GM23248 (cell line): ENCODE measurements around the gene MRFAP1. TPM values are rescaled to one million over a fixed set of nuclear protein-coding genes. Genes with fewer than 3 reads are reported as not detected.

ENCODE experiments used
- DNase-seq: peaks from one replicate; pipeline ENCODE4 v3.0.0-alpha.2; 2015
- H2AFZ ChIP-seq: fragments of 200-600 bp; sonication (generic); 2 replicates; pipeline ENCODE4 v1.6.1; 2016; ENCODE audit warnings: antibody characterized with exemption
- H3F3A ChIP-seq: fragments of 200-600 bp; sonication (generic); 2 replicates; pipeline ENCODE4 v1.6.1; 2016; ENCODE audit warnings: mild to moderate bottlenecking, antibody characterized with exemption, mixed run types; ENCODE audit not compliant: insufficient read depth
- H3K27ac ChIP-seq: fragments of 200-600 bp; sonication (generic); 2 replicates; pipeline ENCODE4 v1.5.1; 2016; ENCODE audit warnings: mild to moderate bottlenecking
- H3K27me3 ChIP-seq: fragments of 200-600 bp; sonication (generic); replicated peaks from 2 replicates; pipeline ENCODE4 v1.6.1; 2016; ENCODE audit warnings: mild to moderate bottlenecking; ENCODE audit not compliant: insufficient read depth
- H3K36me3 ChIP-seq: fragments of 200-600 bp; sonication (generic); 2 replicates; pipeline ENCODE4 v1.6.1; 2016; ENCODE audit warnings: low read depth, mild to moderate bottlenecking
- H3K4me1 ChIP-seq: fragments of 200-600 bp; sonication (generic); 2 replicates; pipeline ENCODE4 v1.6.1; 2016; ENCODE audit warnings: mild to moderate bottlenecking; ENCODE audit not compliant: insufficient read depth
- H3K4me2 ChIP-seq: fragments of 200-600 bp; sonication (generic); one replicate; pipeline ENCODE4 v1.6.1; 2016; ENCODE audit warnings: mild to moderate bottlenecking; ENCODE audit not compliant: unreplicated experiment
- H3K4me3 ChIP-seq: fragments of 200-600 bp; sonication (generic); 2 replicates; pipeline ENCODE4 v1.5.1; 2016; ENCODE audit warnings: mild to moderate bottlenecking
- H3K79me2 ChIP-seq: fragments of 200-600 bp; sonication (generic); 2 replicates; pipeline ENCODE4 v1.6.1; 2016; ENCODE audit warnings: mild to moderate bottlenecking; ENCODE audit not compliant: insufficient read depth
- H3K9ac ChIP-seq: fragments of 200-600 bp; sonication (generic); 2 replicates; pipeline ENCODE4 v1.6.1; 2016; ENCODE audit warnings: mild to moderate bottlenecking
- H3K9me2 ChIP-seq: fragments of 200-600 bp; sonication (generic); 2 replicates; pipeline ENCODE4 v1.6.1; 2016; ENCODE audit warnings: mixed run types, mild to moderate bottlenecking, moderate library complexity; ENCODE audit not compliant: insufficient read depth
- H3K9me3 ChIP-seq: fragments of 200-600 bp; sonication (generic); one replicate; pipeline ENCODE4 v1.6.1; 2017; ENCODE audit warnings: low read depth
- H4K20me1 ChIP-seq: fragments of 200-600 bp; sonication (generic); 2 replicates; pipeline ENCODE4 v1.6.0; 2016; ENCODE audit not compliant: insufficient read depth
- EZH2 ChIP-seq: fragments of 200-600 bp; sonication (generic); IDR thresholded peaks from 2 replicates; pipeline ENCODE4 v1.6.1; 2018; ENCODE audit warnings: antibody characterized with exemption, mild to moderate bottlenecking; ENCODE audit not compliant: insufficient read depth, poor library complexity, severe bottlenecking
- EZH2phosphoT487 ChIP-seq: fragments of 200-600 bp; sonication (generic); IDR thresholded peaks from 2 replicates; pipeline ENCODE4 v1.6.1; 2018; ENCODE audit warnings: antibody characterized with exemption, moderate library complexity, mild to moderate bottlenecking, low read depth; ENCODE audit not compliant: insufficient read depth
- WGBS, 2 experiments: methylation state at CpG; one replicate each; pipeline ENCODE4 v1.1.6; 2015 to 2017; ENCODE audit warnings: low lambda C conversion rate in 2 of 2, low coverage in 1 of 2; ENCODE audit errors: missing lambda C conversion rate in 2 of 2; 5-methylcytosine and 5-hydroxymethylcytosine counted together
- in situ Hi-C: fragments of 300-500 bp; cut with MboI; formaldehyde crosslinking; loops from 2 replicates; pipeline ENCODE4 v1.15.0; 2020
- polyA plus RNA-seq: library from polyadenylated mRNA; unstranded; fragments of >200 nt; fragmentation: Nextera tagmentation; extraction: Ambion mirVana; gene quantifications from 2 replicates; pipeline ENCODE4 v1.2.1, GENCODE V29; 2016
- total RNA-seq: library from RNA; depleted of rRNA; stranded (reverse); fragments of >200 nt; shearing (Covaris generic); gene quantifications from 2 replicates; pipeline ENCODE4 v1.2.3, GENCODE V29; 2014

Gene MRFAP1
- total and polyA plus RNA-seq, 2 experiments from 2014 or later: 108 to 261 TPM

DNA sequence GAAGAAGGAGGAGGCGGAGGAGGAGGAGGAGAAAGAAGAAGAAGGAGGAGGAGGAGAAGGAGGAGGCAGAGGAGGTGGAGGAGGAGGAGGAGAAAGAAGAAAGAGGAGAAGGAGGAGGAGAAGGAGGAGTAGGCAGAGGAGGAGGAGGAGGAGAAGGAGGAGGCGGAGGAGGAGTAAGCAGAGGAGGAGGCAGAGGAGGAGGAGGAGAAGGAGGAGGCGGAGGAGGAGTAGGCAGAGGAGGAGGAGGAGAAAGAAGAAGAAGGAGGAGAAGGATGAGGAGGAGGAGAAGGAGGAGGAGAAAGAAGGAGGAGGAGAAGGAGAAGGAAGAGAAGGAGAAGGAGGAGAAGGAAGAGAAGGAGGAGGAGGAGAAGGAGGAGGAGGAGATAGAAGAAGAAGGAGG is 19.9 kb downstream of the MRFAP1 start:
- in situ Hi-C loops: no loop called here
- 66 to 85% methylated on average over 2 to 3 of the region's 3 CpGs for WGBS, 2 experiments

GRCh38 chr4:6662591-6662990 is 22.1 kb downstream of the MRFAP1 start:
- no peak for TF ChIP-seq EZH2phosphoT487
- TF ChIP-seq EZH2: no peak
- no peaks in the 10 kb centered on the region for H3K27me3 ChIP-seq
- no peaks in the 10 kb centered on the region for H4K20me1 ChIP-seq
- H3K9me3 ChIP-seq: no peaks in the 10 kb centered on the region
- no peaks in the 10 kb centered on the region for H3K79me2 ChIP-seq
- no peaks in the 10 kb centered on the region for H3K9me2 ChIP-seq
- H3F3A ChIP-seq: no peaks in the 10 kb centered on the region
- no peak overlapping the region for H3K4me3 ChIP-seq
- no peak overlapping the region for H3K27ac ChIP-seq
- no peak overlapping the region for H3K4me2 ChIP-seq
- 49 to 50% methylated on average over 3 of the region's 3 CpGs for WGBS, 2 experiments
- H3K4me1 ChIP-seq: peaks cover 7% of the 10 kb centered on the region; the same call in 1 of the 2 replicates
- in situ Hi-C loops: no loop called here
- no peaks in the 10 kb centered on the region for H3K36me3 ChIP-seq
- H3K9ac ChIP-seq: no peak overlapping the region
- no peak for DNase-seq
- H2AFZ ChIP-seq: no peak overlapping the region

More for the DNA sequence above, 19.9 kb downstream of the MRFAP1 start:
- Histone ChIP-seq H3F3A (no peaks in the 10 kb centered on the region), H3K79me2 (no peaks in the 10 kb centered on the region), H3K27me3 (no peaks in the 10 kb centered on the region), H3K4me2 (no peak overlapping the region), H3K4me3 (no peak overlapping the region), H3K9me2 (no peaks in the 10 kb centered on the region), H3K9me3 (no peaks in the 10 kb centered on the region), H4K20me1 (no peaks in the 10 kb centered on the region), H3K27ac (no peak overlapping the region), H3K4me1 (peaks cover 7% of the 10 kb centered on the region; the same call in 1 of the 2 replicates), H3K36me3 (no peaks in the 10 kb centered on the region), H3K9ac (no peak overlapping the region), H2AFZ (no peak overlapping the region)
- DNase-seq: no peak
- TF ChIP-seq EZH2 (no peak), EZH2phosphoT487 (no peak)

GRCh38 chr4:6663596-6664393 is 23.3 kb downstream of the MRFAP1 start:
- Histone ChIP-seq H2AFZ (peak overlapping the region; percentile 47), H3K79me2 (no peaks in the 10 kb centered on the region), H3K9me2 (no peaks in the 10 kb centered on the region), H3K36me3 (no peaks in the 10 kb centered on the region), H3F3A (peaks cover 2% of the 10 kb centered on the region; the same call in 1 of the 2 replicates), H3K27ac (no peak overlapping the region), H3K9me3 (no peaks in the 10 kb centered on the region), H3K4me1 (peaks cover 7% of the 10 kb centered on the region; the same call in 1 of the 2 replicates), H3K4me2 (peak overlapping the region; percentile 43), H3K9ac (no peak overlapping the region), H3K4me3 (peak overlapping the region; percentile 44), H3K27me3 (no peaks in the 10 kb centered on the region), H4K20me1 (no peaks in the 10 kb centered on the region)
- peak; percentile 35 for DNase-seq
- 10 to 11% methylated on average over 50 to 53 of the region's 55 CpGs for WGBS, 2 experiments
- no peak for TF ChIP-seq EZH2phosphoT487
- in situ Hi-C loops: no loop called here

GRCh38 chr4:6665320-6665654 is 24.8 kb downstream of the MRFAP1 start:
- TF ChIP-seq EZH2phosphoT487 (no peak), EZH2 (no peak)
- Histone ChIP-seq H3K9me2 (no peaks in the 10 kb centered on the region), H3K27me3 (no peaks in the 10 kb centered on the region), H3K4me1 (no peaks in the 10 kb centered on the region), H3F3A (peaks cover 6% of the 10 kb centered on the region; the same call in 1 of the 2 replicates), H3K27ac (no peak overlapping the region), H3K9me3 (no peaks in the 10 kb centered on the region), H3K9ac (no peak overlapping the region), H3K36me3 (no peaks in the 10 kb centered on the region), H3K4me2 (no peak overlapping the region), H3K4me3 (no peak overlapping the region), H2AFZ (no peak overlapping the region), H3K79me2 (no peaks in the 10 kb centered on the region), H4K20me1 (no peaks in the 10 kb centered on the region)
- 98 to 99% methylated on average over 9 of the region's 9 CpGs for WGBS, 2 experiments
- no peak for DNase-seq
- in situ Hi-C loops: no loop called here

DNA sequence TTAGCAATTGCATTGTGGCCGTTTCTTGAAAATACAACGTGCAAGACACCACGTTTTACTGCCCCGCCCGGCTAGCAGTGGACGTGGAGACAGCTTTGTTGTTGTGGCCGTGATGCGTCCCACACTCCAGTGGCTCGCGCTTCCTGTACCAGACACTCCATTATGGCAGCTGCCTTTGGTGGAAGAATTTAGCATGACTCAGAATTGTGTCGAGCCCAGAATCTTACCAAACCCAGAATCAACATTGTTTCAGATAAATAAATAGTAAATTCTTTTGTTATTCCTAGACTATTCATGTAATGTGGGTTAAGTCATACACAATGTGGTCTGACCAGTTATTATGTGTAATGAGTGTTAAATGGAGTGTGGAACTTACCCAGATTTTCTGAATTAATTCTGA is 27.9 kb downstream of the MRFAP1 start:
- WGBS, 2 experiments: 69 to 71% methylated on average over 11 of the region's 11 CpGs
- no peak overlapping the region for H3K9ac ChIP-seq
- no peak overlapping the region for H3K27ac ChIP-seq
- in situ Hi-C loops: no loop called here
- no peaks in the 10 kb centered on the region for H3K9me2 ChIP-seq
- H3K4me1 ChIP-seq: no peaks in the 10 kb centered on the region
- no peaks in the 10 kb centered on the region for H4K20me1 ChIP-seq
- H3F3A ChIP-seq: peaks cover 7% of the 10 kb centered on the region
- no peaks in the 10 kb centered on the region for H3K36me3 ChIP-seq
- H2AFZ ChIP-seq: no peak overlapping the region
- TF ChIP-seq EZH2phosphoT487 (no peak), EZH2 (no peak)
- H3K27me3 ChIP-seq: no peaks in the 10 kb centered on the region
- H3K79me2 ChIP-seq: no peaks in the 10 kb centered on the region
- H3K4me3 ChIP-seq: no peak overlapping the region
- DNase-seq: peak; percentile 63
- no peak overlapping the region for H3K4me2 ChIP-seq
- no peaks in the 10 kb centered on the region for H3K9me3 ChIP-seq
